Breast epithelium (tissue), 3 donors: ENCODE results near the gene SV2C.

ENCODE experiments used
- POLR2A ChIP-seq: fragments of 450-650 bp; IDR thresholded peaks from one replicate; pipeline ENCODE4 v1.6.1; 2016; ENCODE audit warnings: antibody characterized with exemption, mild to moderate bottlenecking, moderate library complexity
- POLR2AphosphoS5 ChIP-seq, 3 donors: sonication (generic); formaldehyde crosslinking; IDR thresholded peaks; one replicate each; pipeline ENCODE4 v1.6.1; 2017; ENCODE audit warnings: antibody characterized with exemption in 3 of 3
- TF ChIP-seq, protein P1 (sequence below), 3 donors: fragments of 450-650 bp; IDR thresholded peaks; one replicate each; pipeline ENCODE4 v1.5.1; 2016 to 2017; ENCODE audit warnings: antibody characterized with exemption in 3 of 3, mild to moderate bottlenecking in 3 of 3, moderate library complexity in 3 of 3

DNA sequence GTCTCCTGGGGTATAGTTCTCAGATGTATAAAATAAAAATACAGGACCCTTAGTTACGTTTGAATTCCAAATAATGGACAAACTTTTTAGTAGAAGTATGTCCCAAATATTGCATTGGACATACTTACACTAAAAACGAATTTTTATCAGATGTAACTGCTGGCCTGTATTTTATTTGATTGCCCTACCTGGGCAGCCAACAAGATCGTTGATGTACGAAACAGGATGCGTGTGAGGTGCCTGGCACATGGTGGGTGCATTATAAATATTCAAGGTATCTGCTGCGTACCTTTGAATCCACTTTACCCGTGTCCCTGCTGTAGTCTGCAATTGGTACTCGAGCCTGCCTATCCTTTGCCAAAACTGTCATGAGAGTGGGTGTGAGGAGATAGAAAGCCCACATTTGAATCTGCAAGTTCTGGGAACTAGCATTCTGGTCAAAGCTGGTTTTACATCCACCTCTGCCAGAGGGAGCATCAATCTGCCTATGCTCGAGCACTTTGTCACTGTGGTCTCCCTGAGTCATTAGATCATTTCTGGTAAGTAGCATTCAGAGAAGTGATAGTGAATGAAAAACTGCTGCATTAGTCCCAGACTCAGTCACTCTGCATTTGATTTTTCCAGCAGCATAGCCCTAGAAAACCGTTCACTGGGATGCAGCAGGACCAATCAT lies 186.2 kb downstream of the SV2C start:
- TF ChIP-seq POLR2A (no peak), POLR2AphosphoS5 (IDR thresholded peaks at IDR 0.05) (no peak)
- TF ChIP-seq, protein P1, sequence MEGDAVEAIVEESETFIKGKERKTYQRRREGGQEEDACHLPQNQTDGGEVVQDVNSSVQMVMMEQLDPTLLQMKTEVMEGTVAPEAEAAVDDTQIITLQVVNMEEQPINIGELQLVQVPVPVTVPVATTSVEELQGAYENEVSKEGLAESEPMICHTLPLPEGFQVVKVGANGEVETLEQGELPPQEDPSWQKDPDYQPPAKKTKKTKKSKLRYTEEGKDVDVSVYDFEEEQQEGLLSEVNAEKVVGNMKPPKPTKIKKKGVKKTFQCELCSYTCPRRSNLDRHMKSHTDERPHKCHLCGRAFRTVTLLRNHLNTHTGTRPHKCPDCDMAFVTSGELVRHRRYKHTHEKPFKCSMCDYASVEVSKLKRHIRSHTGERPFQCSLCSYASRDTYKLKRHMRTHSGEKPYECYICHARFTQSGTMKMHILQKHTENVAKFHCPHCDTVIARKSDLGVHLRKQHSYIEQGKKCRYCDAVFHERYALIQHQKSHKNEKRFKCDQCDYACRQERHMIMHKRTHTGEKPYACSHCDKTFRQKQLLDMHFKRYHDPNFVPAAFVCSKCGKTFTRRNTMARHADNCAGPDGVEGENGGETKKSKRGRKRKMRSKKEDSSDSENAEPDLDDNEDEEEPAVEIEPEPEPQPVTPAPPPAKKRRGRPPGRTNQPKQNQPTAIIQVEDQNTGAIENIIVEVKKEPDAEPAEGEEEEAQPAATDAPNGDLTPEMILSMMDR (IDR thresholded peaks at IDR 0.05), result no peak
